NCI-H2029 treated with DMSO at 0.1 percent for 48 hours (cell line): ENCODE data around the gene SLC13A4.
"Not testable (repeated sequence)": the region's sequence is repeated elsewhere in the genome, so short reads cannot be mapped to it uniquely, and the experiment has no call there.

Source experiments
- DNase-seq: peaks from one replicate; lab custom pipeline; 2025; lab: John Stamatoyannopoulos, UW

The SLC13A4 gene

DNA sequence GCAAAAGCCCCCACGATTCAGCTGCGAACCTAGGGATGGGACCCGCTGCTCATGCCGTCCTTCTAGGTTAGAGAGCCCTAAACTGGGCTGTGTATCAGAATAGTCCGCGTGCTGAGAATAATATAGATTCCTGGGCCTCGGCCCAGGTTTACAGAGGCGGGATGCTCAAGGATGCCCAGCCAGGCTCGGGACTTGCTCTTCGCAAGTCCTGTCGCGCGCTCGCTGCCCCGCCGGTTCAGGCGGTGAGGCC lies 65.9 kb downstream of the SLC13A4 start:
- DNase-seq: no peak

DNA sequence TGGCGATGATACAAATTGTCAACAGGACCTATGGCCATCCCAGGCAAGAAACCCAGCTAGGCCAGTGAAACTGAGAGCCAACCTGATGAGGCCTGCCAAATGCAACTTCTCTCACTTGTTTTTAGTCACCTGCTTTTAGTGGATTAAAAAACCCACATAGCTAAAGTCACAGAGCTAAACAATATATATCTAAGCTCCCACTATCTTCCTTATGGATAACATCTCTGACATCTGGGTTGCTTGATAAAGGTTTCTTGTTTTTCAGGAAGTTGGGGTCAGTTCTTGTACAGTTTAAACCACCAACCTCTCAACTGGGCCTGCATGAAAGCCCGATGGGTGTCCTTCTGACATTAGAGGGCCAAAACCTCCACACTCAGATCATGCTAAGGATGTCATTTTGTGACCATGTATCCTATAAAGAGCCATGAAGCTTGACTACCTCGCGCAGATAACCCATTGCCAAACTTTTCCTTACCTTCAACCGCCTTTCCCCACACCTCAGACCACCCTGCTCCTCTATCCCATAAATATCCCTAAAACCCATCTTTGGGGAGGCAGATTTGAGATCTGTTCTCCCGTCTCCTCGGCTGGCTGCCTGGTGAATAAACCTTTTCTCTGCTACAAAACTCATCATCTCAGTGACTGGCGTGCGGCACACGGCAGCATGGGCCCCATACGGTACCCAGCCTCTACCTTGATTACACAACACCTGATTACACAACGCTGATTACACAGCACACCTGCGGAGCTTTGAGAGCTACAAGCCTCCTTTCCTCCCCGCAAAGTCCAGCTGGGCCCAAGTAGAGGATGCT lies 66.5 kb downstream of the SLC13A4 start:
- no peak for DNase-seq

DNA sequence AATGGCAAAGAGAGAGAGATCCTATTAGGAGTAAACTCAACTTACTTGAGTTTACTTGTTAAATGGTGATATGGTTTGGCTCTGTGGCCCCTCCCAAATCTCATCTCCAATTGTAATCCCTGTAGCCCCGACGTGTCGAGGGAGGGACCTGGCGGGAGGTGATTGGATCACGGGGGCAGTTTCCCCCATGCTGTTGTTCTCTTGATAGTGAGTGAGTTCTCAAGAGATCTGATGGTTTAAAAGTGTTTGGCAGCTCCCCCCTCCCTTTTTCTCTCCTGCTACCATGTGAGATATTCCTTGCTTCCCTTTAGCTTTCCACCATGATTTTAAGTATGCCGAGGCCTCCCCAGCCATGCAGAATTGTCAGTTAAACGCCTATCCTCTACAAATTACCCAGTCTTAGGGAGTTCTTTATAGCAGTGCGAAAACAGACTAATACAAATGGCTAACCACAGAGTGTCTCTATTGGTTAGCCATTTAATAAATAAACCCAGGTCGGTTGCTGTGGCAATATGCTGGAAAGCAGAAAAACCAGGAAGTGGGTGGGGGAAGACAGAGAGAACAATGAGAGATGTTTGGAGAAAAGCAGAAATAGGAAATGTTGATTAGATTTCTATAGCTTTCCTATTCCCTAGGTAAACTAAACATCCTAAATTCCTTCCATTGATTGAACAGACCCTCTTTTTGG lies 68.7 kb downstream of the SLC13A4 start:
- no peak for DNase-seq

DNA sequence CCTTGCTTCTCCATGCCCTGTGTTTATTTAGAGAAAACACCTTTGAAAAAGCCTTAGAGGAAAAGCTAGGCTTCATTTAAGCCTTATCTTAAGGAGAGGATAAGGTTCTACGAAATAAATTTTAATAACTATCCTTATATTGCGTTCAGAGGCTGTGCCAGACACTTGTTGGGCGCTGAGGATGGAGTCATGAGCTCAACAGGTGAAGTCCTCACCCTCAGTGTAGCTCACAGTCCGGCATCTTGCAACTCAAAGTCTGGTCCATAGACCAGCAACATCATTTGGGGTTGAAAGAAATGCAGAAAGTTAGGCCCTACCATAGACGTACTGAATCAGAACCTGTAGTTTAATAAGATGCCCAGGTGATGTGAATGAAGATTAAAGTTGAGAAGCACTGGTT lies 69.4 kb downstream of the SLC13A4 start:
- no peak for DNase-seq

DNA sequence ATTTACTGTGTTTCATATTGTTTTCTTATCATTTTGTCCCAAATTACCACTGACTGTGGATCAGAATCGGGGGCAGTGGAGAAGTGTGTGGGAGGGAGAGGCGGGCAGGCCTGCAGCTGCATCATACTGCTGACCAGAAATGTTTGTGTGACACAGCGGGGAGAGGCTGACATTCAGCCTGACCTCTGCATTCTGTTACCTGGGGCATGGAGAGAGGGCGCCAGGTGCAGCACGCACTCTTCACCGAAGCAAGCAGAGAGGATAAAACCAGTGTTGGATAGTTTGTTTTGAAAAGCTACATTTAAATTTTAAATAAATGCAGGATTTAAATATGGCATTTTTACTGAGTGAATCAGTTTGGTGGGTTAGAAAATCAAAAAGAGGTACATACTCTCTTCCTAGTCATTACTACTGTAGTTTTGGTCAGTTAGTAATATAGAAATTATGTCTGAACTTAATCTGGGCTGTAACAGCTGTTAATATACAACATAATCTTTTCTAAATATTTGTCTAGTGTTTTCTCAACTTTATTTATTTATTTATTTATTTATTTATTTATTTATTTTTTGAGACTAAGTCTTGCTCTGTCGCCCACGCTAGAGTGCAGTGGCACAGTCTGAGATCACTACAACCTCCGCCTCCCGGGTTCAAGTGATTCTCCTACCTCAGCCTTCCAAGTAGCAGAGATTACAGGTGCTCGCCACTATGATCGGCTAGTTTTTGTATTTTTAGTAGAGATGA lies 74.5 kb downstream of the SLC13A4 start:
- no peak for DNase-seq

DNA sequence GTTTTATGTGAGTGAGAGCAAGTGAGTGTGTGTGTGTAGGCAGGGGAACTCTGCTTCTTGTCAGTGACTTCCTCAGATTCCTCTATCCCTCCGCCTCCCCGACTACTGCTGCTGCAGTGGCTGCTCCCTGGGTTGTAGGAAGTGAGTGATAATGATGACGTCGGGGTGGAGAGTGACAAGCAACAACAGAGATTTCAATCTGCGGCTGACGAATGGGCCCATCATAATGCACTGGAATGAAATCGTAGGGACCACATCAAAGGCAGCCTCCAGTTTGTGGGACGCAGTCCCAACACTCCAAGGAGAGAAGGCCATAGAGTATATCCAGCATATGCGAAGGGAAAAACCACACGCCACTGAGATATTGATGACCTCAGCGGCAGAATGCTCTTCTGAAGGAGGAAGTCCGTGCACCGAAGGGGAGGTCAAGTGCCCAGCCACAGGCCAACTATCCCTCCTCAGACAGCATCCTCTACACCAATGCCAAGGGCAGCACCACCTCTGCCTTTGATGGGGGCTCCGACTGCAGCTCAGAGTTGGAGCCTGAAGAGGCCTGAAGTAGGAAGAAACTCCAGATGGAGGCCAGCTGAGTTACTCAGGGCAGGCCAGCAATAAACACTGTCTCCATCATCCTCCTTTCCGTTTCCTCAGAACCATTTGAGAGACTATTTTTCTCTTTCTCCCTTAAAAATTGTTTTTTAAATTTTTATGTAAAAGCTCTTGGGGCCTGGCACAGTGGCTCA lies 77.0 kb downstream of the SLC13A4 start:
- DNase-seq: no peak

DNA sequence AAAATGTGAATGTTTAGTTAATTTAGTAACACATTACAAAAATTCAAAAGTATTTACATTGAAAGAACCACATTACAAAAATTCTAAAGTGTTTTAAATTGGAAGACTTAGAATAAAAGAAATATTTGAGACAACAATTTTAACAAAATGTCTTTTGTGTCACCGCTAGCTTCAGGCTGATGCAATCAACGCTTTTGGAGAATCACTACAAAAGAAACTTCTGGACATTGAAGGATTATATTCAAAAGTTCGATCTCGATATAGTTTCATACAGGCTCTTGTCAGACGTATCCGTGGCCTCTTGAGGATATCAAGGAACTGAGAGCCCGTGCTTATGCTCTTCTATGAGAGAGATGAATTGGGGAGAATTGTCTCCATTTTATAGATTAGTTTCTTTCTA lies 79.8 kb downstream of the SLC13A4 start:
- no peak for DNase-seq

DNA sequence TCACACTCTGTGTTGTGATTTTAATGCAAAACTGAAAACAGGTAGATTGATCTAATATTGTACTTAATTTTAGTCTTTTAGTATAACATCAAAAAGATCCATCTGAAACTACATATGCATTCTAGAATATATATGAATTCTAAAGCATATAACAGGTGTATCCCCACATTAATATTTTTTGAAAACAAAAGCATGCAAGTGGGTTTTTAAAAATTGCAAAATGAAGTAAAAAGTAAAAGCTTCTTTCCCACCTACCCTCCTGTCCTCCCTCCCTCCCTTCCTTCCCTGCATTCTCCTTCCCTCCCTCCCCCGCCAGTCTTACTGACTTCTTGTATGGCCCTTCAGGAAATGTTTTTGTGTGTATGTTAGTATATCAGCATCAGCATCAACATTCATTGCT lies 80.2 kb downstream of the SLC13A4 start:
- DNase-seq: no peak

DNA sequence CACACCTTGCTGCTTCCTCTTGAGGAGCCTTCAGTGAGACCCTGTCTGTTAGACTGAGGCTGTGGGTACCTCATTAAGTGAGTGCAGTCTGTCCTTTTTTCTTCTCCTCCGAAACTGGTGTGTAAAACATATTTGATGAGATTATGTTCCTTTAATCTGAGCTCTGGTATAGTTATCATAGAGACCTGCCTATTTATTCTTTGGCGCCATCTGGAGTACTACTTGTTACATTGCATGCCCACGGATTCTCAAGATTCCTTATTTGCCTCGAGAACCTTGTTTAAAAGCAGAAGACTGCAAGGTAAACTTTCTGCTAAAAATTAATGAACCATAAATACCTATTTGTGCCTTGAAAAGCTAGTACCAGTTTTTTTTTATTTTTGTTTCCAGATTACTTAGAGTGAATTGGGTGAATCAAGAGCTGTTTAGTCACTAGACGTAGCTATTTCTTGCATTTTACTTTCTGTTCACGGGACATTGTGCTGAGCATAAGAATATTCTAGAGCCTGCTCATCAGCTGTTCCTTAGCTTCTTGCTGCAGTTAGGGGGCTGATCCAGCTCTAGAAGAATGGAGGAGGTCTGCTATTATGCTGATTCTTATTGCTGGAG lies 82.6 kb downstream of the SLC13A4 start:
- peak; percentile 38 for DNase-seq

DNA sequence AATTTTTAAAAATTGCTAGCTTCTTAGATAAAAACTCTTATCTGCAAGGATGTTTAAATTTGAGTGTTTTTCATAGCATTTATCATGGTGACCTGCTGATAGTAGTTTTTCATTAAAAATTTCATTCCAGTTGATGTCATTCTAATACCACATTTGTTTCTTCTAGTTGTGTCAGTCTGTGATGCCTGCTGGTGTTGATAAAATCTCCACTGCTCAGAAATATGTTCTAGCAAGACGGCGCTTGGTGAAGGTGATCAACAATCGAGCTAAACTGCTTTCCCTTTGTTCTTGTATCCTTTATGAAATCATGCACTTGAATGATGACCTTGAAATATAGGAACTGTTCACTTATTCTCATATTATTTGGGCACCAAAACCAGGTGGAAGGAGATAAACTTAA lies 83.3 kb downstream of the SLC13A4 start:
- DNase-seq: no peak

DNA sequence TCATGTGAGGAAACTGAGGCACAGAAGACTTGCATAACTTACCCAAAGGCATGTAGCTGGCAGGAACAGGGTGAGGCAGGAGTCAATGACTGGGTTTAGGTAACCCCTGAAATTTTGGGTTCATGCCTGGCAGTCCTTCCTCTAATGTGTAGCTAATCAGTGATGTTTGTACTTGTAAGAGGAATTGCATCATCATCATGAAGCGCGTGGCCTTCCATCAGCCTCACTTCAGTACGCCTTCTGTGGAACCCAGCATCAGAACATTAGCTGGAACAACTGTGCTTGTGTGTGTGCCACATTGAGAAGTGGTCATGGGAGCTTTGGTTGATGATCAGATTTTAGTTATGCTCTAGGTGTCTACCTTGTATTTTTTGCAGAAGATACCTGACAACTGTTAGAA lies 83.8 kb downstream of the SLC13A4 start:
- DNase-seq: no peak

DNA sequence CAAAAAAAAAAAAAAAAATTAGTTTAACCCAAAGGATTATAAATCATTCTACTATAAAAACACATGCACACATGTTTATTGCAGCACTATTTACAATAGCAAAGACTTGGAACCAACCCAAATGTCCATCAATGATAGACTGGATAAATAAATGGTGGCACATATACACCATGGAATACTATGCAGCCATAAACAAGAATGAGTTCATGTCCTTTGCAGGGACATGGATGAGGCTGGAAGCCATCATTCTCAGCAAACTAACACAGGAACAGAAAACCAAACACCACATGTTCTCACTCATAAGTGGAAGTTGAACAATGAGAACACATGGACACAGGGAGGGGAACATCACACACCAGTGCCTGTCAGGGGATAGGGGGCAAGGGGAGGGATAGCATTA lies 88.3 kb downstream of the SLC13A4 start:
- not testable (repeated sequence) for DNase-seq

DNA sequence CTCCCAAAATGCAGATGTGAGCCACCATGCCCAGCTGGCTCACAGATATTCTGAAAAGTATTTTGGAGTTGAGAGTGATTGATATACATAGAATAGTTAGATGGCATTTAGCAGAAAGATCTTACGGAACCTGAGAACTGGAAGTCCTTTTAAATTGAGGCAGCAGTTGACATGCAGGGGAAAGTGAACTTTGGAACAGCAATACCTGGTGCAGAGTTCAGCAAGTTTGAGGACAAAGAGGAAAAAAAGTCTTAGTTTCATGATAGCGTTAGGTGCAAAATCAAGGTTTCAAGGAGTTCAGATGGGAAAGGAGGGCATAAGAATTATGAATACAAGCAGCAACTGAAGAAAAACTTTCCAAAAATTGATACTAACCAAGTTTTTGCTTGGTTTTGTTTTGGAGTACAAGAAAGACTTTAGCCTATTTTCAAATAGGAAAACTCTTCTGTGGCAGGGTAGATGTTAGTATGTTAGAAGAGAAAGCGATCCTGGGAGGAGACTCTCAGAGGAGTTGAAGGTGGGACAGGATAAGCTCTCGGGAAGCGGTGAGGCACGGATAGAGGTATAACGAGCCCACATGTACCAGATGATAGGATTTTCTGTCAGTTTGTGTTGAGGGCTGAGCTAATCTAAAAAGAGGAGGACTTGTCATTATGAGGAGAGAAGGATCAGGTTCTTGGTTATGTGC lies 93.7 kb downstream of the SLC13A4 start:
- DNase-seq: no peak
